ENCODE data around the gene CCL7. TPM values are rescaled to one million over a fixed set of nuclear protein-coding genes. Genes with fewer than 3 reads are reported as not detected.
A peak's percentile ranks its signal among the peaks of the same experiment; 100 is the strongest.

The CCL7 gene
- total RNA-seq, 2 donors from 2014 or later, result not detected

DNA sequence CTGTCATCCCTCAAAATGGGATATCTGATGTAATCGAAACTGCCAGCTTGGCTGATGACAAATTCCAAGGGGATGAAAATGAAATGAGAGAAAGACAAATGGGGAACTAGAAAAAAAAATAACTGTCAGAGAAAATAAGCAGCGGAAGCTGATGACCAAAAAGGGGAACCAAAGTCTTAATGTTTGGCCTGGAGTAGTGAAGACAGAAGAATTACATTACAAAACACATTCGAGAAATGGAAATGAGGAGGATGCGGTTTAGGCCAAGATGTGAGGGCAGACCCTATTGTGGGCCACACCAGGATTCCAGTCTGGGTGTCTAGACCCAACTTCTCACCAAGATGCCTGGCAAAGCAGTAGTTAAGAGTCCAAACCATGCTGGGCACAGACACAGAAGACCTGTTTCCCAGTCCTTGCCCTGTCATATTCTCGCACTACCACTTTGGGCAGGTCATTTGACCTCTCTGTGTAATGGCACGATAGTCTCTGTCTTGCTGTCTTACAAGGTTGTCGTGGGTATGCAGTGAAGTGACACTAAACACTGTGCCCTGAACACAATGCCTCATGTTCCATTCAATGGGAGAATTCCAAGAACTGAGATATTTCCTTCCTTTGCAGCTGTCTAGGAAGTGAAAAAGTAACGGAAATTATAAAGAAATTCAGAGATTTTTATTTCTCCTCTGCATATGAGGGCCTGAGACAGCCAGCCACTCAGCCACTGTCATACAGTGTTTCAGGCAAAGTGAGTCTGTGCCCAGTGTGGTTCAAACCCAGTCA is 27.2 kb upstream of the CCL7 start:
- Histone ChIP-seq H3K4me3 (no peak overlapping the region), H3K27me3 (no peaks in the 10 kb centered on the region), H3K27ac (peak overlapping the region; percentile 28 to 54), H3K4me1 (peaks cover 0 to 66% of the 10 kb centered on the region in 2 donors), H3K9me3 (no peaks in the 10 kb centered on the region), H3K36me3 (no peaks in the 10 kb centered on the region)
- no peak for TF ChIP-seq CTCF (IDR thresholded peaks at IDR 0.05)
- DNase-seq (ENCODE audit: low spot score), result no peak

DNA sequence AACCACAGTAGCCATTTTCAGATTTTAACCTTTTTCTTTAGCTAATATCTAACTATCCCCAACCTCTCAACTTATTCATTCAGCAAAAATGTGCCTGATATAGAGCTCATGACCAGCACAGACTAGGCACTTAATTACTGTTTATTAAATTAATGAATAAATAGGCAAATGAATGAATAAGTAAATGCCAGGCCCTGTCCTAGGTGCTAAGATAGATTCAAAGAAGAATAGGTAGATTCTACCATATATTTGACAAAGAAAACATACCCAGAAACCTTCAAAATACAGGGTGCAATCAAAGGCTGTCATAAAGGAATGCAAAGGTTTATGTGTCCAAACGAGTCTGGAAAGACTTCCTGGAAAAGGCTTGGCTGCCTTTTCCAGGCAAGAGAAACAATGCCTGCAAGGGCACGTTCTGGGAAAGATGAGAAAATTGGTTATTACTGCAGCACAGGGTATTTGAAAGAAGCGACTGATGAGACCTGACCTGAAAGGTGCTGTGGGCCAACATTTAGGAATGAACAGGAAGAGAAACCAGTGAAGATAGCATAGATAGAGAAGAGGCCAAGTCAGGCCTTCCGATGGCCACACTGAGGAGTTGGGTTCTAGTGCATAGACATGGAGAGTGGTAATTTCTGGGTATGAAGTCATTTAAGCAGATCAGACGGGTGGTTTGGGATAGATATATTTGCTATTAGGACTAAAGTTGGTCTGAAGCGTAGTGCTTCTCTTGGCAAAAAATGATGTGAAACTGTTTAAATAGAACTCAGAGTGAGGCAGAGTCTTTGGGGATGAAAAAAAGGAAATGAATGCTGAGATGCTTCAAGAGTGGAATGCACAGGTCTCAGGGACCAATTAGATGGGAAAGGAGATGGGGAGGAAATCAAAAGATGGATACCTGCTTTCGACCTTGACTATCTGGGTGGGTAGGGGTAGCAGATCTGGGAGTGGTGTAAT is 26.4 kb upstream of the CCL7 start:
- TF ChIP-seq CTCF (IDR thresholded peaks at IDR 0.05), result no peak
- no peak for DNase-seq (ENCODE audit: low spot score)
- no peaks in the 10 kb centered on the region for H3K9me3 ChIP-seq
- no peaks in the 10 kb centered on the region for H3K36me3 ChIP-seq
- no peak overlapping the region for H3K4me3 ChIP-seq
- H3K27me3 ChIP-seq, result no peaks in the 10 kb centered on the region
- H3K27ac ChIP-seq, result peak overlapping the region in 1 of 2 donors; percentile 54
- peaks cover 0 to 66% of the 10 kb centered on the region in 2 donors for H3K4me1 ChIP-seq

GRCh38 chr17:34245351-34245905 is 24.6 kb upstream of the CCL7 start:
- no peaks in the 10 kb centered on the region for H3K9me3 ChIP-seq
- no peaks in the 10 kb centered on the region for H3K27me3 ChIP-seq
- H3K4me3 ChIP-seq, result no peak overlapping the region
- no peak for TF ChIP-seq CTCF (IDR thresholded peaks at IDR 0.05)
- H3K36me3 ChIP-seq, result no peaks in the 10 kb centered on the region
- H3K27ac ChIP-seq, result no peak overlapping the region
- peaks cover 0 to 70% of the 10 kb centered on the region in 2 donors for H3K4me1 ChIP-seq
- DNase-seq (ENCODE audit: low spot score), result no peak

DNA sequence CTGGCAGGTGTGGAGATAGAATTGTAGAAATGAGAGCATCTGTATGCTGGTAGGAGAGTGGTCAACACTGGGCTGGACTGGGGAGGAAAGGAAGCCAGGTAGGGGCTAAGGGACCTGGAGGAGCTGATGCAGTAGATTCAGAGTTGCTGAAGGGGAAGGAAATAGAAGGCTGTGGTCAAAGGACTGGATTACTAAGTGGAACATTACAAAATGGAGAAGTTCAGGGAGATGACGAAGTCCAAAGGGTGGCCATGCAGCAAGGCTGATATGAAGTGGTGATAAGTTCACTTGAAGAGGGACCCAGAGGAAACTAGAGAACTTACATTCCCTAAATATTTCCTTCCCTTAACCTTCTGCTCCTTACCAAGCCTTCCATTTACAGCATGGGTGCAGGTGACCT is 23.6 kb upstream of the CCL7 start:
- Histone ChIP-seq H3K27me3 (no peaks in the 10 kb centered on the region), H3K9me3 (no peaks in the 10 kb centered on the region), H3K4me3 (no peak overlapping the region), H3K4me1 (peaks cover 0 to 70% of the 10 kb centered on the region in 2 donors), H3K27ac (peak overlapping the region in 1 of 2 donors; percentile 14), H3K36me3 (no peaks in the 10 kb centered on the region)
- DNase-seq (ENCODE audit: low spot score), result no peak
- no peak for TF ChIP-seq CTCF (IDR thresholded peaks at IDR 0.05)

DNA sequence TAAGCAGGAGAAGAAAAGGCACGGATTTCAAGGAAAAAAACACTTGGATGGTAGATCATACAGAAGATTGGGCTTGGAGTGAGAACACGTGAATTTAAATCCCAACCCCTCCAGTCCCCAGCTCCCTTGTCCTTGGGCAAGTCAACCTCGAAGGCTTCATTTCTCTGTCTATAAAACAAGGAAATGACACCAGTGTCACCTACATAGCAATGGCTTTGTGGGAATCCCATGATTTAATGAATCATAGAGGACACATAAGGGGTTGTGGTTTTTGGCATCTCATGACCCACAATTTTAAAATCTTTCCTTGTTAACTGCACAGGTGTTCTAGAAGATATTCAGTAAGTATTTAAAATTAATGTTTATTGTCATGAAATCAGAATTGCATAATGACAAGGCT is 23.1 kb upstream of the CCL7 start:
- H3K4me1 ChIP-seq, result peaks cover 0 to 70% of the 10 kb centered on the region in 2 donors
- no peaks in the 10 kb centered on the region for H3K9me3 ChIP-seq
- TF ChIP-seq CTCF (IDR thresholded peaks at IDR 0.05), result no peak
- no peak overlapping the region for H3K4me3 ChIP-seq
- H3K27me3 ChIP-seq, result no peaks in the 10 kb centered on the region
- no peaks in the 10 kb centered on the region for H3K36me3 ChIP-seq
- peak overlapping the region; percentile 14 to 32 for H3K27ac ChIP-seq
- no peak for DNase-seq (ENCODE audit: low spot score)

All from right atrium auricular region (tissue), 2 donors.